GM23338 (cell line): Measurements from ENCODE around the gene MVB12B. TPM values are rescaled to one million over a fixed set of nuclear protein-coding genes. Genes with fewer than 3 reads are reported as not detected.

Experiments
- ATAC-seq: fragments of 200-7000 bp; cut with Tn5 transposase; 3 replicates; pipeline ENCODE4 v1.9.1; 2020
- DNase-seq: peaks from one replicate; pipeline ENCODE4 v3.0.0-alpha.2; 2015; ENCODE audit warnings: low spot score
- H2AFZ ChIP-seq: fragments of 200-600 bp; sonication (generic); 2 replicates; pipeline ENCODE4 v1.8.0; 2016; ENCODE audit warnings: antibody characterized with exemption, mild to moderate bottlenecking, moderate library complexity
- H3F3A ChIP-seq: fragments of 200-600 bp; sonication (generic); replicated peaks from 2 replicates; pipeline ENCODE4 v1.8.0; 2017; ENCODE audit warnings: antibody characterized with exemption, mixed run types, low read depth
- H3K27ac ChIP-seq: fragments of 200-600 bp; sonication (generic); 2 replicates; pipeline ENCODE4 v1.6.1; 2016; ENCODE audit warnings: low read depth
- H3K27me3 ChIP-seq: fragments of 200-600 bp; sonication (generic); 2 replicates; pipeline ENCODE4 v1.8.0; 2016; ENCODE audit warnings: mild to moderate bottlenecking, mixed run types, moderate library complexity; ENCODE audit not compliant: insufficient read depth
- H3K36me3 ChIP-seq: fragments of 200-600 bp; sonication (generic); 2 replicates; pipeline ENCODE4 v1.8.0; 2016; ENCODE audit warnings: mild to moderate bottlenecking; ENCODE audit not compliant: insufficient read depth
- H3K4me1 ChIP-seq: fragments of 200-600 bp; sonication (generic); 2 replicates; pipeline ENCODE4 v1.8.0; 2016; ENCODE audit warnings: mild to moderate bottlenecking, moderate library complexity; ENCODE audit not compliant: insufficient read depth
- H3K4me2 ChIP-seq: fragments of 200-600 bp; sonication (generic); 2 replicates; pipeline ENCODE4 v1.7.1; 2017; ENCODE audit warnings: mixed run types
- H3K4me3 ChIP-seq: fragments of 200-600 bp; sonication (generic); 2 replicates; pipeline ENCODE4 v1.6.1; 2016; ENCODE audit warnings: mixed run types
- H3K79me2 ChIP-seq: fragments of 200-600 bp; sonication (generic); replicated peaks from 2 replicates; pipeline ENCODE4 v1.8.0; 2017; ENCODE audit warnings: mild to moderate bottlenecking; ENCODE audit not compliant: insufficient read depth
- H3K9me2 ChIP-seq: fragments of 200-600 bp; sonication (generic); 2 replicates; pipeline ENCODE4 v1.8.0; 2017; ENCODE audit not compliant: insufficient read depth
- H4K20me1 ChIP-seq: fragments of 200-600 bp; sonication (generic); replicated peaks from 2 replicates; pipeline ENCODE4 v1.8.0; 2017; ENCODE audit warnings: mild to moderate bottlenecking; ENCODE audit not compliant: insufficient read depth
- H3K27ac Mint-ChIP-seq: 2 replicates; pipeline ENCODE4 v1.8.0; 2020; ENCODE audit warnings: inconsistent platforms, mild to moderate bottlenecking, moderate library complexity, mixed read lengths
- H3K27me3 Mint-ChIP-seq: 3 replicates; pipeline ENCODE4 v1.8.0; 2022; ENCODE audit warnings: low read depth, mild to moderate bottlenecking, moderate library complexity, mixed read lengths, inconsistent platforms; ENCODE audit not compliant: insufficient read depth, poor library complexity
- H3K36me3 Mint-ChIP-seq: 3 replicates; pipeline ENCODE4 v1.8.0; 2021; ENCODE audit warnings: low read depth, mild to moderate bottlenecking, inconsistent platforms, moderate library complexity, mixed read lengths
- H3K4me1 Mint-ChIP-seq: 3 replicates; pipeline ENCODE4 v1.8.0; 2020; ENCODE audit warnings: mild to moderate bottlenecking, inconsistent platforms, mixed read lengths
- H3K4me3 Mint-ChIP-seq: 3 replicates; pipeline ENCODE4 v1.8.0; 2021; ENCODE audit warnings: moderate library complexity, mild to moderate bottlenecking, inconsistent platforms, mixed read lengths
- H3K9me3 Mint-ChIP-seq: 3 replicates; pipeline ENCODE4 v1.8.0; 2020; ENCODE audit warnings: moderate library complexity, mild to moderate bottlenecking, inconsistent platforms, mixed read lengths
- CREB1 ChIP-seq: fragments of 250-450 bp; sonication (Bioruptor Pico); IDR thresholded peaks from 2 replicates; pipeline ENCODE4 v1.5.0; 2020; ENCODE audit warnings: low read depth, mild to moderate bottlenecking, moderate library complexity
- CTCF ChIP-seq, 2 experiments: fragments of 200-600 bp in 1 of 2; sonication (generic) in 1 of 2; conservative IDR thresholded peaks; 2 replicates each; pipeline versions ENCODE4 v1.5.1 to v1.6.1; 2016 to 2017; ENCODE audit warnings: antibody characterized with exemption in 2 of 2, low read depth in 2 of 2, mild to moderate bottlenecking in 2 of 2, moderate library complexity in 1 of 2
- ETS1 ChIP-seq: IDR thresholded peaks from 2 replicates; pipeline ENCODE4 v1.6.1; 2016; ENCODE audit warnings: antibody characterized with exemption
- EZH2 ChIP-seq: fragments of 200-600 bp; sonication (generic); IDR thresholded peaks from one replicate; pipeline ENCODE4 v1.8.0; 2017; ENCODE audit warnings: antibody characterized with exemption, mild to moderate bottlenecking, low read depth; ENCODE audit not compliant: unreplicated experiment
- EZH2phosphoT487 ChIP-seq: fragments of 200-600 bp; sonication (generic); IDR thresholded peaks from one replicate; pipeline ENCODE4 v1.8.1; 2018; ENCODE audit warnings: antibody characterized with exemption; ENCODE audit not compliant: unreplicated experiment
- JUNB ChIP-seq: IDR thresholded peaks from one replicate; pipeline ENCODE4 v1.6.1; 2016; ENCODE audit warnings: antibody characterized with exemption; ENCODE audit not compliant: unreplicated experiment
- NANOG ChIP-seq: IDR thresholded peaks from 2 replicates; pipeline ENCODE4 v1.6.1; 2016; ENCODE audit warnings: antibody characterized with exemption, borderline replicate concordance
- POLR2AphosphoS5 ChIP-seq: IDR thresholded peaks from 2 replicates; pipeline ENCODE4 v1.6.1; 2016; ENCODE audit warnings: antibody characterized with exemption, low read depth
- REST ChIP-seq: IDR thresholded peaks from one replicate; pipeline ENCODE4 v1.6.1; 2018; ENCODE audit warnings: antibody characterized with exemption; ENCODE audit not compliant: unreplicated experiment
- STAT1 ChIP-seq: IDR thresholded peaks from one replicate; pipeline ENCODE4 v1.6.1; 2016; ENCODE audit warnings: antibody characterized with exemption; ENCODE audit not compliant: unreplicated experiment
- ZNF114 ChIP-seq: fragments of 250-450 bp; sonication (Bioruptor Pico); IDR thresholded peaks from 2 replicates; pipeline ENCODE4 v1.5.0; 2020; ENCODE audit warnings: mild to moderate bottlenecking, moderate library complexity
- ZNF331 ChIP-seq: fragments of 250-450 bp; sonication (Bioruptor Pico); IDR thresholded peaks from 2 replicates; pipeline ENCODE4 v1.5.0; 2020; ENCODE audit warnings: low read depth, mild to moderate bottlenecking, moderate library complexity
- polyA plus RNA-seq: library from polyadenylated mRNA; unstranded; fragments of >200 nt; fragmentation: Nextera tagmentation; extraction: Ambion mirVana; gene quantifications from 2 replicates; pipeline ENCODE4 v1.2.1, GENCODE V29; 2016
- total RNA-seq: library from RNA; depleted of rRNA; stranded (reverse); fragments of >200 nt; shearing (Covaris generic); gene quantifications from 2 replicates; pipeline ENCODE4 v1.2.3, GENCODE V29; 2014
- TF ChIP-seq, protein P1 (sequence below): fragments of 250-450 bp; sonication (Bioruptor Pico); IDR thresholded peaks from 2 replicates; pipeline ENCODE4 v1.5.0; 2020; ENCODE audit warnings: mild to moderate bottlenecking, moderate library complexity

MVB12B gene
- total and polyA plus RNA-seq, 2 experiments from 2014 or later = 1.9 to 6.6 TPM

- no peak for ATAC-seq
- Histone ChIP-seq H3K4me2 (no peak overlapping the region), H3K4me1 (peaks cover 57% of the 10 kb centered on the region), H3K36me3 (no peaks in the 10 kb centered on the region; the same call in 1 of the 2 replicates), H3K4me3 (no peak overlapping the region), H3F3A (0 out of 2 replicates have a peak, but pooled peaks cover 10% of the 10 kb centered on the region), H3K79me2 (no peaks in the 10 kb centered on the region), H3K9me2 (no peaks in the 10 kb centered on the region), H2AFZ (peak overlapping the region; percentile 88), H3K27ac (no peak overlapping the region), H3K27me3 (peaks cover 16% of the 10 kb centered on the region; the same call in 1 of the 2 replicates), H4K20me1 (no peaks in the 10 kb centered on the region)
- Mint-ChIP-seq H3K4me1 (peaks cover 67% of the 10 kb centered on the region), H3K9me3 (no peaks in the 10 kb centered on the region), H3K27me3 (peaks cover 26% of the 10 kb centered on the region), H3K4me3 (no peak overlapping the region), H3K36me3 (no peaks in the 10 kb centered on the region), H3K27ac (no peak overlapping the region; the same call in 1 of the 2 replicates)
- no peak for TF ChIP-seq CTCF (conservative IDR thresholded peaks at IDR 0.05; ENCODE audit: low read depth in 2 of 2)
- no peak for TF ChIP-seq ZNF114 (CRISPR knock-in tag)
- TF ChIP-seq ETS1 = no peak
- no peak for TF ChIP-seq STAT1
- TF ChIP-seq REST = no peak
- TF ChIP-seq POLR2AphosphoS5 = no peak
- TF ChIP-seq, protein P1, sequence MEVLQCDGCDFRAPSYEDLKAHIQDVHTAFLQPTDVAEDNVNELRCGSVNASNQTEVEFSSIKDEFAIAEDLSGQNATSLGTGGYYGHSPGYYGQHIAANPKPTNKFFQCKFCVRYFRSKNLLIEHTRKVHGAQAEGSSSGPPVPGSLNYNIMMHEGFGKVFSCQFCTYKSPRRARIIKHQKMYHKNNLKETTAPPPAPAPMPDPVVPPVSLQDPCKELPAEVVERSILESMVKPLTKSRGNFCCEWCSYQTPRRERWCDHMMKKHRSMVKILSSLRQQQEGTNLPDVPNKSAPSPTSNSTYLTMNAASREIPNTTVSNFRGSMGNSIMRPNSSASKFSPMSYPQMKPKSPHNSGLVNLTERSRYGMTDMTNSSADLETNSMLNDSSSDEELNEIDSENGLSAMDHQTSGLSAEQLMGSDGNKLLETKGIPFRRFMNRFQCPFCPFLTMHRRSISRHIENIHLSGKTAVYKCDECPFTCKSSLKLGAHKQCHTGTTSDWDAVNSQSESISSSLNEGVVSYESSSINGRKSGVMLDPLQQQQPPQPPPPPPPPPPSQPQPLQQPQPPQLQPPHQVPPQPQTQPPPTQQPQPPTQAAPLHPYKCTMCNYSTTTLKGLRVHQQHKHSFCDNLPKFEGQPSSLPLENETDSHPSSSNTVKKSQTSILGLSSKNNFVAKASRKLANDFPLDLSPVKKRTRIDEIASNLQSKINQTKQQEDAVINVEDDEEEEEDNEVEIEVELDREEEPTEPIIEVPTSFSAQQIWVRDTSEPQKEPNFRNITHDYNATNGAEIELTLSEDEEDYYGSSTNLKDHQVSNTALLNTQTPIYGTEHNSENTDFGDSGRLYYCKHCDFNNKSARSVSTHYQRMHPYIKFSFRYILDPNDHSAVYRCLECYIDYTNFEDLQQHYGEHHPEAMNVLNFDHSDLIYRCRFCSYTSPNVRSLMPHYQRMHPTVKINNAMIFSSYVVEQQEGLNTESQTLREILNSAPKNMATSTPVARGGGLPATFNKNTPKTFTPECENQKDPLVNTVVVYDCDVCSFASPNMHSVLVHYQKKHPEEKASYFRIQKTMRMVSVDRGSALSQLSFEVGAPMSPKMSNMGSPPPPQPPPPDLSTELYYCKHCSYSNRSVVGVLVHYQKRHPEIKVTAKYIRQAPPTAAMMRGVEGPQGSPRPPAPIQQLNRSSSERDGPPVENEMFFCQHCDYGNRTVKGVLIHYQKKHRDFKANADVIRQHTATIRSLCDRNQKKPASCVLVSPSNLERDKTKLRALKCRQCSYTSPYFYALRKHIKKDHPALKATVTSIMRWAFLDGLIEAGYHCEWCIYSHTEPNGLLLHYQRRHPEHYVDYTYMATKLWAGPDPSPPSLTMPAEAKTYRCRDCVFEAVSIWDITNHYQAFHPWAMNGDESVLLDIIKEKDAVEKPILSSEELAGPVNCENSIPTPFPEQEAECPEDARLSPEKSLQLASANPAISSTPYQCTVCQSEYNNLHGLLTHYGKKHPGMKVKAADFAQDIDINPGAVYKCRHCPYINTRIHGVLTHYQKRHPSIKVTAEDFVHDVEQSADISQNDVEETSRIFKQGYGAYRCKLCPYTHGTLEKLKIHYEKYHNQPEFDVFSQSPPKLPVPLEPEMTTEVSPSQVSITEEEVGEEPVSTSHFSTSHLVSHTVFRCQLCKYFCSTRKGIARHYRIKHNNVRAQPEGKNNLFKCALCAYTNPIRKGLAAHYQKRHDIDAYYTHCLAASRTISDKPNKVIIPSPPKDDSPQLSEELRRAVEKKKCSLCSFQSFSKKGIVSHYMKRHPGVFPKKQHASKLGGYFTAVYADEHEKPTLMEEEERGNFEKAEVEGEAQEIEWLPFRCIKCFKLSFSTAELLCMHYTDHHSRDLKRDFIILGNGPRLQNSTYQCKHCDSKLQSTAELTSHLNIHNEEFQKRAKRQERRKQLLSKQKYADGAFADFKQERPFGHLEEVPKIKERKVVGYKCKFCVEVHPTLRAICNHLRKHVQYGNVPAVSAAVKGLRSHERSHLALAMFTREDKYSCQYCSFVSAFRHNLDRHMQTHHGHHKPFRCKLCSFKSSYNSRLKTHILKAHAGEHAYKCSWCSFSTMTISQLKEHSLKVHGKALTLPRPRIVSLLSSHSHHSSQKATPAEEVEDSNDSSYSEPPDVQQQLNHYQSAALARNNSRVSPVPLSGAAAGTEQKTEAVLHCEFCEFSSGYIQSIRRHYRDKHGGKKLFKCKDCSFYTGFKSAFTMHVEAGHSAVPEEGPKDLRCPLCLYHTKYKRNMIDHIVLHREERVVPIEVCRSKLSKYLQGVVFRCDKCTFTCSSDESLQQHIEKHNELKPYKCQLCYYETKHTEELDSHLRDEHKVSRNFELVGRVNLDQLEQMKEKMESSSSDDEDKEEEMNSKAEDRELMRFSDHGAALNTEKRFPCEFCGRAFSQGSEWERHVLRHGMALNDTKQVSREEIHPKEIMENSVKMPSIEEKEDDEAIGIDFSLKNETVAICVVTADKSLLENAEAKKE (CRISPR knock-in tag) = no peak
- TF ChIP-seq JUNB = no peak
- TF ChIP-seq CREB1 (CRISPR knock-in tag) = no peak
- no peak for TF ChIP-seq ZNF331
- TF ChIP-seq EZH2 = no peak
- TF ChIP-seq EZH2phosphoT487 = no peak
- no peak for TF ChIP-seq NANOG
- DNase-seq = no peak
Measured at GRCh38 chr9:126531035-126531571, 204.5 kb downstream of the MVB12B start.
